Caco-2 (cell line): ENCODE data around the gene ZEB1. TPM values are rescaled to one million over a fixed set of nuclear protein-coding genes. Genes with fewer than 3 reads are reported as not detected.
"Not testable (repeated sequence)": the region's sequence is repeated elsewhere in the genome, so short reads cannot be mapped to it uniquely, and the experiment has no call there.

Experiments
- BruUV-seq: library from RNA; stranded (reverse); fragments of 400-500 nt; replicated peaks from 2 replicates; lab custom pipeline; 2021; lab: Mats Ljungman, UMichigan
- CTCF ChIA-PET: fragments of 300-600 bp; sonication (Branson Sonifier 250); formaldehyde crosslinking; loops from one replicate; lab custom pipeline; 2022; ENCODE audit warnings: antibody characterized with exemption; lab: Charles Lee
- POLR2A ChIA-PET: fragments of 300-600 bp; sonication (Branson Sonifier 250); formaldehyde crosslinking; loops from one replicate; lab custom pipeline; 2022; ENCODE audit warnings: antibody characterized with exemption; lab: Charles Lee
- DNase-seq, 2 experiments: peaks; one replicate each; pipeline versions ENCODE4 v3.0.0 to v3.0.0-alpha.2; 2020 to 2022
- H3K27me3 ChIP-seq: replicated peaks from 2 replicates; pipeline ENCODE4 v1.6.0; 2011; ENCODE audit warnings: low read length; ENCODE audit not compliant: control insufficient read depth, insufficient read depth
- H3K36me3 ChIP-seq: 2 replicates; pipeline ENCODE4 v1.5.1; 2011; ENCODE audit warnings: low read length; ENCODE audit not compliant: control insufficient read depth, insufficient read depth
- H3K4me1 ChIP-seq: fragments of 250-450 bp; sonication (Bioruptor Pico); 2 replicates; pipeline ENCODE4 v1.5.1; 2020; ENCODE audit warnings: mild to moderate bottlenecking
- H3K4me3 ChIP-seq: 2 replicates; pipeline ENCODE4 v1.5.1; 2011; ENCODE audit warnings: low read depth, mild to moderate bottlenecking, control low read depth, low read length
- H3K9me3 ChIP-seq: fragments of 250-450 bp; sonication (Bioruptor Pico); 2 replicates; pipeline ENCODE4 v1.5.1; 2020; ENCODE audit warnings: mild to moderate bottlenecking, moderate library complexity
- H3K27ac Mint-ChIP-seq: one replicate; pipeline ENCODE4 v1.8.0; 2022; ENCODE audit warnings: mixed read lengths; ENCODE audit not compliant: unreplicated experiment
- H3K27me3 Mint-ChIP-seq: one replicate; pipeline ENCODE4 v1.8.0; 2022; ENCODE audit warnings: mixed read lengths; ENCODE audit not compliant: insufficient read depth, unreplicated experiment
- H3K36me3 Mint-ChIP-seq: one replicate; pipeline ENCODE4 v1.8.0; 2022; ENCODE audit warnings: mild to moderate bottlenecking, mixed read lengths; ENCODE audit not compliant: insufficient read depth, unreplicated experiment
- H3K4me1 Mint-ChIP-seq: one replicate; pipeline ENCODE4 v1.8.0; 2022; ENCODE audit warnings: low read depth, mixed read lengths; ENCODE audit not compliant: unreplicated experiment
- H3K4me3 Mint-ChIP-seq: one replicate; pipeline ENCODE4 v1.8.0; 2022; ENCODE audit warnings: mild to moderate bottlenecking, moderate library complexity, mixed read lengths; ENCODE audit not compliant: unreplicated experiment
- H3K9me3 Mint-ChIP-seq: one replicate; pipeline ENCODE4 v1.8.0; 2022; ENCODE audit warnings: mixed read lengths; ENCODE audit not compliant: unreplicated experiment
- intact Hi-C: fragments of 100-400 bp; cut with micrococcal nuclease; formaldehyde crosslinking; loops from one replicate; pipeline ENCODE4 v1.10.0; 2022; ENCODE audit not compliant: unreplicated experiment
- total RNA-seq: library from RNA; stranded (reverse); gene quantifications from 2 replicates; pipeline ENCODE4 v1.2.3, GENCODE V29; 2022
- TF ChIP-seq, protein P1 (sequence below), 2 experiments: fragments of 200-600 bp in 1 of 2; IDR thresholded peaks; 1 replicate in 1 of 2; 2 replicates in 1 of 2; pipeline versions ENCODE4 v1.5.1 to v1.8.0; 2011 to 2022; ENCODE audit warnings: antibody characterized with exemption in 1 of 2, control low read depth in 1 of 2, inconsistent platforms in 1 of 2, low read depth in 1 of 2, low read length in 1 of 2, mild to moderate bottlenecking in 1 of 2, moderate library complexity in 1 of 2; ENCODE audit not compliant: insufficient read depth in 1 of 2, severe bottlenecking in 1 of 2, unreplicated experiment in 1 of 2

The ZEB1 gene
- total RNA-seq, 1 experiment from 2014 or later = not detected

DNA sequence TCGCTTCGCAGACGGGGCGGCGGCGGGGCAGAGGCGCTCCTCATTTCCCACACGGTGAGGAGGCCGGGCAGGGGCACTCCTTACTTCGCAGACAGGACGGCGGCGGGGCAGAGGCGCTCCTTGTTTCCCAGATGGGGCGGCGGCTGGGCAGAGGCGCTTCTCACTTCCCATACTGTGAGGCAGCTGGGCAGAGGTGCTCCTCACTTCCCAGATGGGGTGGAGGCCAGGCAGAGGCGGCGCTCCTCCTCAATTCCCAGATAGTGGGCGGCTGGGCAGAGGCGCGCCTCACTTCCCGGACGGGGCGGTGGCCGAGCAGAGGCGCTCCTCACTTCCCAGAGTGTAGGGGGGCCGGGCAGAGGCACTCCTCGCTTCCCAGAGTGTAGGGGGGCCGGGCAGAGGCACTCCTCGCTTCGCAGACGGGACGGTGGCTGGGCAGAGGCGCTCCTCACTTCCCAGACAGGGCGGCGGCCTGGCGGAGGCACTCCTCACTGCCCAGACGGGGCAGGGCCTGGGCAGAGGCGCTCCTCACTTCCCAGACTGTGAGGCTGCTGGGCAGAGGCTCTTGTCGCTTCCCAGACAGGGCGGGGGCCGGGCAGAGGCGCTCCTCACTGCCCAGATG lies 43.1 kb downstream of the ZEB1 start:
- ChIA-PET CTCF (no interaction called here), POLR2A (no interaction called here)
- no peaks in the 10 kb centered on the region for H3K36me3 ChIP-seq
- peaks cover 15% of the 10 kb centered on the region for H3K9me3 Mint-ChIP-seq
- no peak overlapping the region for H3K4me3 ChIP-seq
- intact Hi-C loops = no loop called here
- H3K36me3 Mint-ChIP-seq = no peaks in the 10 kb centered on the region
- no peak overlapping the region for H3K4me3 Mint-ChIP-seq
- no peaks in the 10 kb centered on the region for H3K27me3 ChIP-seq
- BruUV-seq = no TSS peak
- no peaks in the 10 kb centered on the region for H3K4me1 Mint-ChIP-seq
- no peak overlapping the region for H3K27ac Mint-ChIP-seq
- H3K27me3 Mint-ChIP-seq = no peaks in the 10 kb centered on the region
- no peaks in the 10 kb centered on the region for H3K9me3 ChIP-seq
- TF ChIP-seq, protein P1, sequence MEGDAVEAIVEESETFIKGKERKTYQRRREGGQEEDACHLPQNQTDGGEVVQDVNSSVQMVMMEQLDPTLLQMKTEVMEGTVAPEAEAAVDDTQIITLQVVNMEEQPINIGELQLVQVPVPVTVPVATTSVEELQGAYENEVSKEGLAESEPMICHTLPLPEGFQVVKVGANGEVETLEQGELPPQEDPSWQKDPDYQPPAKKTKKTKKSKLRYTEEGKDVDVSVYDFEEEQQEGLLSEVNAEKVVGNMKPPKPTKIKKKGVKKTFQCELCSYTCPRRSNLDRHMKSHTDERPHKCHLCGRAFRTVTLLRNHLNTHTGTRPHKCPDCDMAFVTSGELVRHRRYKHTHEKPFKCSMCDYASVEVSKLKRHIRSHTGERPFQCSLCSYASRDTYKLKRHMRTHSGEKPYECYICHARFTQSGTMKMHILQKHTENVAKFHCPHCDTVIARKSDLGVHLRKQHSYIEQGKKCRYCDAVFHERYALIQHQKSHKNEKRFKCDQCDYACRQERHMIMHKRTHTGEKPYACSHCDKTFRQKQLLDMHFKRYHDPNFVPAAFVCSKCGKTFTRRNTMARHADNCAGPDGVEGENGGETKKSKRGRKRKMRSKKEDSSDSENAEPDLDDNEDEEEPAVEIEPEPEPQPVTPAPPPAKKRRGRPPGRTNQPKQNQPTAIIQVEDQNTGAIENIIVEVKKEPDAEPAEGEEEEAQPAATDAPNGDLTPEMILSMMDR (IDR thresholded peaks at IDR 0.05; ENCODE audit: insufficient read depth in 1 of 2, low read depth in 1 of 2, low read length in 1 of 2, severe bottlenecking in 1 of 2, unreplicated experiment in 1 of 2) = no peak
- peak in 1 of 2 experiments; percentile 30 for DNase-seq
- H3K4me1 ChIP-seq = no peaks in the 10 kb centered on the region

DNA sequence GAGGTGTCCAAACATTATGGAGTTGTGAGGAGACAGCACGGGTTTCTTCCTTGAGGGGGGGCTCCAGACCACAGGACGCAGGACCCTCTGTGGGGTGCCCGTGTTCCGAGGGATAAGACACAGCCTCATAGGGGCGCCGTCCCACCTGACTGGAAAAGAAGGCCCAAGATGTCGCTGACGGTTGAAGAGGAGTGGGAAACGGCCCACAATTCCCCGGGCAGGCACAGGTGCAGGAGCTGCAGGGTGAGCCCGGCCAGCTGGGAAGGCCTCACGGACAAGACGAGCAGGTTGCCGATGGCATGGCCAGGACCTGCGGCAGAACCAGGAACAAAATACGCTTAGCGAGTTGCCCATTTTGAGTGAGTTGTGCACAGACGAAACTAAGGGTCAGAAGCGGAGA lies 44.7 kb downstream of the ZEB1 start:
- POLR2A ChIA-PET, H3K27ac Mint-ChIP-seq, H3K4me1 ChIP-seq, H3K9me3 ChIP-seq, BruUV-seq, H3K4me1 Mint-ChIP-seq, H3K36me3 Mint-ChIP-seq, H3K4me3 Mint-ChIP-seq, H3K27me3 ChIP-seq, CTCF ChIA-PET, intact Hi-C loops, H3K27me3 Mint-ChIP-seq, H3K36me3 ChIP-seq, H3K4me3 ChIP-seq: not testable (repeated sequence)
- peak in 1 of 2 experiments; percentile 31 for DNase-seq
- peaks cover 15% of the 10 kb centered on the region for H3K9me3 Mint-ChIP-seq

DNA sequence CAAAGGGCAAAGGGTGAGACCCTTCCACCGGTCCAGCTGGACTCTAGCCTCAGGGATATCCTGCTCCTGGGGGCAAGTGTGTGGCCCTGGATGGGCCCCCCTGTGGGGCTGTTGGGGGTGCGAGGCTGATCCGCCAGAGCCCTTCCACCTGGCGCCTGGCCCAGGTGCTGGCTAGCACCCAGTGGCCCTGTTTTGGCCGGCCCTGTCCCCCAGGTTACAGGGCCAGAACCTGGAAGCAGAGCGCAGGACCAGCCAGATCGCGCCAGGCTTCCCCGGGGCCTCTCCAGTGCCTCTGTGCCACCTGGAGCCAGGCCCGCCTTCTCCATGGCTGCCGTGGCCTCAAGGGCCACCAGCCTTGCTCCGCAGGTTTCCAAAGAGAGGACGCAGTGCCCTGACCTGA lies 45.2 kb downstream of the ZEB1 start:
- H3K36me3 ChIP-seq, H3K4me1 Mint-ChIP-seq, H3K27me3 Mint-ChIP-seq, H3K36me3 Mint-ChIP-seq, H3K4me1 ChIP-seq, CTCF ChIA-PET, H3K27ac Mint-ChIP-seq, H3K4me3 Mint-ChIP-seq, H3K9me3 ChIP-seq, intact Hi-C loops, H3K27me3 ChIP-seq, POLR2A ChIA-PET, DNase-seq, H3K4me3 ChIP-seq, BruUV-seq: not testable (repeated sequence)
- H3K9me3 Mint-ChIP-seq = peaks cover 15% of the 10 kb centered on the region

DNA sequence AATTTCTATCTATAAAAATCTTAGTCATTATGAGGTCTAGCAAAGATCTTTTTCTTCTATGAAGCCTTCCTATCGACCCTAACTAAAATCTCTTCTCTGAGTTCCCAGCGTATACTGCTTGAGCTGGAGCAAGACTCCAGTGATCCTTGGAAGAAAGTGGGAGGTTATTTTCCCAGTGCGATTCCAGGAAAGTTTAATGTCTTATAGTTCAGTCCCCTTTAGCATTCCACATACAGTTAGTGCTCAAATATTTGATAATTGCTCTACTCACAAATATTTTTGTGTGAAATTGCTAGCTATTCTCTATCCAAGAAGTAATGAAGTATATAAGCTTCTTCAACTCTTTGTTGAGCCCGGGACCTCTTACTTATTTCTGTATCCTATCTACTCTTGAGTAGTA lies 47.7 kb downstream of the ZEB1 start:
- Histone ChIP-seq H3K27me3 (no peaks in the 10 kb centered on the region), H3K9me3 (no peaks in the 10 kb centered on the region), H3K36me3 (no peaks in the 10 kb centered on the region), H3K4me1 (no peaks in the 10 kb centered on the region), H3K4me3 (no peak overlapping the region)
- intact Hi-C loops = no loop called here
- H3K27ac Mint-ChIP-seq = no peak overlapping the region
- H3K4me1 Mint-ChIP-seq = no peaks in the 10 kb centered on the region
- TF ChIP-seq, protein P1 (IDR thresholded peaks at IDR 0.05; ENCODE audit: insufficient read depth in 1 of 2, low read depth in 1 of 2, low read length in 1 of 2, severe bottlenecking in 1 of 2, unreplicated experiment in 1 of 2) = no peak
- H3K4me3 Mint-ChIP-seq = no peak overlapping the region
- CTCF ChIA-PET = no interaction called here
- no peak for DNase-seq
- H3K36me3 Mint-ChIP-seq = no peaks in the 10 kb centered on the region
- no TSS peak for BruUV-seq
- H3K27me3 Mint-ChIP-seq = no peaks in the 10 kb centered on the region
- peaks cover 15% of the 10 kb centered on the region for H3K9me3 Mint-ChIP-seq
- POLR2A ChIA-PET = no interaction called here
